NCI-H2196 treated with DMSO at 0.1 percent for 48 hours (cell line): Measurements from ENCODE around the gene RAB21.
"Not testable (repeated sequence)": the region's sequence is repeated elsewhere in the genome, so short reads cannot be mapped to it uniquely, and the experiment has no call there.

ENCODE experiments used
- DNase-seq: peaks from one replicate; lab custom pipeline; 2025; ENCODE audit not compliant: unreplicated experiment; lab: John Stamatoyannopoulos, UW

The RAB21 gene

GRCh38 chr12:71749666-71750065 is 5.0 kb upstream of the RAB21 start:
- no peak for DNase-seq

- DNase-seq: no peak
Measured at GRCh38 chr12:71752891-71753290, 1.8 kb upstream of the RAB21 start.

GRCh38 chr12:71755146-71755892 is 656 bp downstream of the RAB21 start:
- no peak for DNase-seq

GRCh38 chr12:71756054-71756690 is 1.5 kb downstream of the RAB21 start:
- DNase-seq: no peak

GRCh38 chr12:71759941-71760340 is 5.3 kb downstream of the RAB21 start:
- DNase-seq: no peak

GRCh38 chr12:71760471-71760870 is 5.8 kb downstream of the RAB21 start:
- no peak for DNase-seq

GRCh38 chr12:71761354-71761753 is 6.7 kb downstream of the RAB21 start:
- not testable (repeated sequence) for DNase-seq

- no peak for DNase-seq
Measured at GRCh38 chr12:71763677-71764379, 9.2 kb downstream of the RAB21 start.

GRCh38 chr12:71764587-71765321 is 10.1 kb downstream of the RAB21 start:
- no peak for DNase-seq

- no peak for DNase-seq
Measured at GRCh38 chr12:71766202-71766601, 11.5 kb downstream of the RAB21 start.

- no peak for DNase-seq
Measured at GRCh38 chr12:71767183-71767582, 12.5 kb downstream of the RAB21 start.

- no peak for DNase-seq
Measured at GRCh38 chr12:71768900-71769299, 14.2 kb downstream of the RAB21 start.

- no peak for DNase-seq
Measured at GRCh38 chr12:71771069-71771468, 16.4 kb downstream of the RAB21 start.

GRCh38 chr12:71772735-71773134 is 18.1 kb downstream of the RAB21 start:
- no peak for DNase-seq

- DNase-seq: no peak
Measured at GRCh38 chr12:71780237-71780822, 25.7 kb downstream of the RAB21 start.

GRCh38 chr12:71782017-71782416 is 27.4 kb downstream of the RAB21 start:
- no peak for DNase-seq

GRCh38 chr12:71786829-71787228 is 32.2 kb downstream of the RAB21 start:
- DNase-seq: no peak

GRCh38 chr12:71787580-71787979 is 32.9 kb downstream of the RAB21 start:
- DNase-seq: no peak

- DNase-seq: no peak
Measured at GRCh38 chr12:71790331-71790730, 35.7 kb downstream of the RAB21 start.

- DNase-seq: no peak
Measured at GRCh38 chr12:71791473-71792150, 36.9 kb downstream of the RAB21 start.
